Measurements from ENCODE around the gene PELI1.
"Not testable (repeated sequence)": the region's sequence is repeated elsewhere in the genome, so short reads cannot be mapped to it uniquely, and the experiment has no call there.

PELI1 gene

DNA sequence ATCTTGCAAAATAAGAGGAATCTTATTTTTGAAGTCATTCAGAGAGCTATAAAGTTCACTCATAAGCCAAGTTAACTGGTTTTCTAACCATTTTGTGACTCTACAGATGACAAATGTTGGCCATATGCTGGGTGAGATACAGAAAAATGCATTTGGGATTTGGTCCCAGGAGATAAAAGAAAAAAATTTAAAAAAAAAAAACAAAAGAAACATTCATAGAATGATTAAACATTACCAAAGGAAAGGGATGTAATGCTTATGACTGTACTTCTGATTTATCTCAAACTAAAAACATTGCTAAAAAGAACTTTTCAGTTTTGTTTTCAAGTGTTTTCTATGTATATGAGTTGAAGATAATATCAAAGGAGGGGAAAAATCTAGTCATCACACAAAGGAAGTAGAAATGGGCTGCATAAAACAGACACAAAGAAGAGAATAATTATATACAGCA lies 43.1 kb downstream of the PELI1 start:
- TF ChIP-seq POLR2A (IDR thresholded peaks at IDR 0.05; ENCODE audit: low read length) (no peak), GATA1 (IDR thresholded peaks at IDR 0.05; ENCODE audit: low read depth, low read length) (no peak)
- no peak for DNase-seq

DNA sequence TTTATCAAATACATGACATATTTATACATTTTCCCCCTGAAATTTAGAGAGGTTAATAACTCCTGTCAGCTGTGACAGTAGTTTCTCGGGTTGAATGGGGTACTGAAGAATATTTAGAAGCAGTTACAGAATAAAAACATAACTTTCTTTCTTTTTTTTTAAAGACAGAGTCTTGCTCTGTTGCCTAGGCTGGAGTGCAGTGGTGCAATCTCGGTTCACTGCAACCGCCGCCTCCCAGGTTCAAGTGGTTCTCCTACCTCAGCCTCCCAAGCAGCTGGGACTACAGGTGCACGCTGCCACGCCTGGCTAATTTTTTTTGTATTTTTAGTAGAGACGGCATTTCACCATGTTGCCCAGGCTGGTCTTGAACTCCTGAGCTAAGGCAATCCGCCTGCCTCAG lies 43.6 kb downstream of the PELI1 start:
- DNase-seq = not testable (repeated sequence)

DNA sequence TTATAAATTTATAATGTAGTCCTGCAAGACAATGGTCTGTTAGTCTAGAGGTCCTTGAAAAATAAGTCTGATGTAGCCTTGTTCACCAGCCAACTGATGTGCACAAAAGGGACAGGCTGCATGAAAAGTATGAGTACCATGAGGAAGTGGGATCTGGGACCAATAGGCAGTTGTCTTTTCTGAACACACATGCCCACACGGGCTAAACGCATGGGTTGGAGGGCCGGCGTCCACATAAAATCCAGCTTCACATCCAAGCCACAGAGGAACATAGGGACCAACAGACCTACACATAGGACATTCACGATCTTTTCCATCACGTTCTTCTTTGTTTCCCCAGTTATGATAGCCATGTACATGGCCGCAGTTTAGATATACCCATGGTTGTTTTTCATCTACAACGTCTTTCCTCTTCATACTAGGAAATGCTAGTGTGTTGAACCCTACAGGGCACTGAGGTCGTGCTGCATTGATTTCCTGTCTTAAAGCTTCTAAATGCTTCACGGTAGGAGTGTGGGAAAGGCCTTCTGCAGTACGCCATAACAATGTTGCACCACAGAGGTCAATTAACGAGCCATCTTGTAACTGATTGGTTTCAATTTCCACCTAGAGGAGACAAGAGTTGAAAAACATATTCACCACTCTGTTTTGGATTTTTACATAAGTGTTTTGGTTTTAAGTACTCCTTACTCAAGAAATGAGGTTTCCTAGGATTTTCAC lies 49.4 kb downstream of the PELI1 start:
- no peak for TF ChIP-seq GATA1 (IDR thresholded peaks at IDR 0.05; ENCODE audit: low read depth, low read length)
- no peak for TF ChIP-seq POLR2A (IDR thresholded peaks at IDR 0.05; ENCODE audit: low read length)
- DNase-seq = no peak

DNA sequence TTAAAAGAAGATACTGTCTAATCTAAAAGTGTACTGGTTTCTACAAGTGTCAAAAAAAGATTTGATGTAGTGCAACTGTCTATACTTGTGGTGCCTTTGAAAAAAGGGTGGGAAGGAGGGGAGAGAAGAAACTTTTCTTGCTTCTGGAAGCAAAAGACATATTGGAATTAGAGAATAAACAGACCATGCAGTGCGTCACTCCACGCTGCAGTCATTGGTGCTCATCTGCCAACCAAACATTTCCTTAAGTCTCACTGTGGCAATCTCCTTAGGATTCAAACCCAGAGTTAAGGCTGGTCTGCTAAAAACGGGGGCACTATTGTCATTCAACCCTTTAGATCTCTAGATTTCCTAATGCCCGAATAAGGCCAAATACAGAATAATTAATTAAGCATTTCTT lies 50.9 kb downstream of the PELI1 start:
- TF ChIP-seq GATA1 (IDR thresholded peaks at IDR 0.05; ENCODE audit: low read depth, low read length) (no peak), POLR2A (IDR thresholded peaks at IDR 0.05; ENCODE audit: low read length) (no peak)

DNA sequence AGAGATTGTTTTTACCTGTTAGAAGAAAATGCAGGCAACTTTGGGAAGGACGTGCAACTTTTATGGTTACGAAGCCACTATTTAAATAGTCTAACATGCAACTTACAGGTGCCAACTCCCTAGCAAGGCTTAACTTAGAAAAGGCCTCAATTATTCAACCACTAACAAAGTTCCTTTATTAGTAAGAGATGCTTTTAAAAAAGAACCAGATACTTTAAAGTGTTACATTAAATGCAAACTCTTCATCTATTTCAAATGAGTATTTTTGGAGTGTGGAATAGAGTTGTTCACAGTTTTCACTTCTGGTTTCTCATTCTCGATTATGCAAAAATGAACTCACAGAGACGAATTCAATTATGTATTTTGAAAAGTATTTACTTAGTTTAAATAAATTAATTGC lies 51.7 kb downstream of the PELI1 start:
- TF ChIP-seq POLR2A (IDR thresholded peaks at IDR 0.05; ENCODE audit: low read length) = no peak
- TF ChIP-seq GATA1 (IDR thresholded peaks at IDR 0.05; ENCODE audit: low read depth, low read length) = no peak
- no peak for DNase-seq

More for the DNA sequence above, 50.9 kb downstream of the PELI1 start:
- DNase-seq = no peak

DNA sequence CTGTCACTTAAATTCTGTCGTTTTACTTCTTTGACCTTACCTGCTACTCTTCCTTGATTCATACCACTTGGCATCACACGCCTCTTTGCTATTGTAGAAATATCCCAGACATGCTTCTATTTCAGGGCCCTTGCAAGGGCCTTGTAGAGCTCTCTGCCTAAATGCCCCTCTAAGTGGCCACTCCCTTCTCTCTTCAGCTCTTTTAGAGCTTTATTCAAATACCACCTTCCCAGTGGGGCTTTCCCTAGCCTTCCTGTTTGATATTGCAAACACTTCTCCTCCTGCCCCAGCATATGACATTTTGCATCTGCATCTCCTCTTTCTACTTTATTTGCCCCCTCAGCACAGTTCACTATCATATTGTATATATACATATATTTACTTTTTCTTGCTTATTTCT lies 54.0 kb downstream of the PELI1 start:
- DNase-seq = no peak
- no peak for TF ChIP-seq POLR2A (IDR thresholded peaks at IDR 0.05; ENCODE audit: low read length)
- no peak for TF ChIP-seq GATA1 (IDR thresholded peaks at IDR 0.05; ENCODE audit: low read depth, low read length)

DNA sequence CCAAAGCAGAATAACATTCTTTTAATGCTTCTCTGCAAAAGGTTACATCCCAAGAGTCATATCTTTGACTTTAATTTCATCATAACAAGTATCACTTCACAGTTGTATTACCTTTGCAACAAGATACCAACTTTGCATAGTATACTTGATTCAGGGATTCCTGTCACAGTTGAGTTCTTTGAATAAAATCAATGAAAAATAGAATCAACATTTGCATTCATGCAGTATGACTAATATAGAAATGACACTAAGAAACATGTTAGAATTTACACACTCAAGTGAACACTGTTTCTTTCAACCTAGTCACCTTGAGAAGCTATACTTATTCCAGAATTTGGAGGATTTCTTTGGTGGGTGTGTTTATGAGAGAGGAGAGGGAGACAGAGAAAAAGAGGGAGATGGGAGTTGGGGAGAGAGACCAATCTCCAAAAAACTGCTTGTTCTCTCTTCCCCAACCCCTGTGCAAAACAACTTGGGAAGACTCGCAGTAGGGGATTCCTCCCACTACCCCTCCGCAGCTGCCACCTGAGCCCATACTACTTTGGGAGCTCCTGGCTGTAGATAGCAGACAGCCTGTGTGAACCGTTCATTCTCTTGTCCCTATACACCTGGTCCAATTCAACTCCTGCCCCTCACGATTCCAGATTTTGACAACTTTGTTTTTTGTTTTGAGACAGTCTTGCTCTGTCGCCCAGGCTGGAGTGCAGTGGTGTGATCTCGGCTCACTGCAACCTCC lies 57.7 kb downstream of the PELI1 start:
- no peak for DNase-seq
- TF ChIP-seq POLR2A (IDR thresholded peaks at IDR 0.05; ENCODE audit: low read length) = no peak
- TF ChIP-seq GATA1 (IDR thresholded peaks at IDR 0.05; ENCODE audit: low read depth, low read length) = no peak

DNA sequence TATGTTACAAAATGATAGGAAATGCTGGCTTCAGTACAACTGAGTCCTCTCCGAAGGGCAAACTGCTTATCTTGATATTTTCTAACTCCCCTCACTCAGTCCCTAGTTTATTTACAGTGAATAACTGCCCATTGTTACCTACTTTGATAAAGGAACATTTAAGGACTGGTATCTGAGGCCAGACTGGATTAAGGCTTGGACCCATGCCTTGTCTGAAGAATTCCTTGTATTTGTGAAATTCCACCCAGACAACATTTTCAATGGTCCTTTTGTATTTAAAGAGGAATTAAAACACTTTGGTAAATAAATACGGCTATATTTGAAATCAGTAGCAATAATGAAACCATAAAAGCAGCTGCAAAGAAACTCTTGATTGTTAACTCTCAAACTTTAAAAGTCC lies 58.3 kb downstream of the PELI1 start:
- TF ChIP-seq POLR2A (IDR thresholded peaks at IDR 0.05; ENCODE audit: low read length) = no peak
- no peak for TF ChIP-seq GATA1 (IDR thresholded peaks at IDR 0.05; ENCODE audit: low read depth, low read length)
- no peak for DNase-seq

DNA sequence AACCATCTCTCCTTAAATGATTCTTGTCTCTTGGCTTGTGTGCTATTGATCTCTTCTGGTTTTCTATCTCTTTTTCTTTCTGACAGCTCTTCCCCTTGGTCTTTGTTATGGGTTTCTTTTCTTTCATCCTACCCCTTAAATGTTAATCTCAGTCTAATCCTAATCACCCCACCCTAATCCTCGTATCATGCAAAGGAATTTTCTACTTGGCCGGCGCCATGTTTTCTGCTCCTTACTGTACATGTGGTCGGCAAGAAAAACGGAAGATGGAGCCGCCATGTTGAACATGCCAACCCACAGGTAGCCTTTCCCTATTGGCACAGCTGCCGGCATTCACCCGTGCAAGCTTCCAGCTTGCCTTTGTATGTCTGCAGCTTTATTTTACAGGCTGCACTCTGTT lies 63.2 kb downstream of the PELI1 start:
- no peak for DNase-seq
- TF ChIP-seq POLR2A (IDR thresholded peaks at IDR 0.05; ENCODE audit: low read length) = no peak
- TF ChIP-seq GATA1 (IDR thresholded peaks at IDR 0.05; ENCODE audit: low read depth, low read length) = no peak

DNA sequence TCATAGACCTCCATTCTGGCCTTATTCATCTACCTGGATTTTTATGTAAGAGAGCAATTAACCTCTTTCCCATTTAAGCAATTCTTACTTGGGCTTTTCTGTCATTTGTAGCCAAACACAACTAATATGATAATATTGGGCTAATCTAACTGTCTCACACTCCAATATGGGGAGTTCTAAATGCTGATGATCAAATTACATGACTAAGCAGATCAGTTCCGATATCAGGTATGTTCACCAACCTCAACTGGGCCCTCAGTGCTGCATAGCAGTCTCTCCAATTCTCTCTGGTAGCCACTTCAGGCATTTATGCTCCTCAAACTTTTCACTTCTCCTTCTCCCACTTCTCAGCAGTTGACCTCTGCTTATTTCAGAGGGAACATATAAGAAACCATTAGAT lies 64.0 kb downstream of the PELI1 start:
- no peak for DNase-seq
- no peak for TF ChIP-seq POLR2A (IDR thresholded peaks at IDR 0.05; ENCODE audit: low read length)
- no peak for TF ChIP-seq GATA1 (IDR thresholded peaks at IDR 0.05; ENCODE audit: low read depth, low read length)

DNA sequence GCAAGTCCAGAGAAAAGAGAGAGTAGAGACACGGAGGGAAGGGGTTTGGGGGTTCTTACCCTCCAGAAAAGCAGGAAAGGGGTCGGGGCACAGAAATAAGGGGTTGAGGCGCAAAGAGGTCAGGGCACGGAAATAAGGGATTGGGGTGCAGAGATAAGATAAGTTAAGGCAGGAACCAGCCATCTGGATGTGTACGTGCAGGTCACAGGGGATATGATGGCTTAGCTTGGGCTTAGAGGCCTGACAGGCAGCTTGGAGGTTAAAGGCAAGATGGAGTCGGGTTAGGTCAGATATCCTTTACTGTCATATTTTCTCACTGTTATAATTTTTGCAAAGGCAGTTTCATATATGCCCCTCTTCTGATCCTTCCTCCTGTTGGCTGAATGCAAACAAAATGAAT lies 64.5 kb downstream of the PELI1 start:
- not testable (repeated sequence) for DNase-seq

DNA sequence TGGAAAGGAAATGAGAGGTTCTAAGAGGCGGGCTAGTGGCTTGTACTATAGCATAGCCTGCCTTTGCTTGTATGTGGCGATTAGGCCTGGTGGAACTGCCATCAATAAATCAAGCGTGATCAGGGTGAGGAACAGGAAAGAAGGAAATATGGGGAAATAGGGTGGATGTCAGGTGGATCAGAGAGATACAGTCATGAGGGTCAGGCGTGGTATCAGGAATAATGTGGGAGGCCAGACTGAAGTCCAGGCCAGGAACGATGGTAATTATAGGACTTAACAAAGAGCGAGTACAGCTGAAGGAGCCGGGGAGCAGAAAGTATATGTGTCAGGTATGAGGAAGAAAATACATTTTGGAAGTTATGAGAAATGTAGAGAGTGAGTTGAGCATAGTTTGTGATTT lies 67.4 kb downstream of the PELI1 start:
- DNase-seq = not testable (repeated sequence)

DNA sequence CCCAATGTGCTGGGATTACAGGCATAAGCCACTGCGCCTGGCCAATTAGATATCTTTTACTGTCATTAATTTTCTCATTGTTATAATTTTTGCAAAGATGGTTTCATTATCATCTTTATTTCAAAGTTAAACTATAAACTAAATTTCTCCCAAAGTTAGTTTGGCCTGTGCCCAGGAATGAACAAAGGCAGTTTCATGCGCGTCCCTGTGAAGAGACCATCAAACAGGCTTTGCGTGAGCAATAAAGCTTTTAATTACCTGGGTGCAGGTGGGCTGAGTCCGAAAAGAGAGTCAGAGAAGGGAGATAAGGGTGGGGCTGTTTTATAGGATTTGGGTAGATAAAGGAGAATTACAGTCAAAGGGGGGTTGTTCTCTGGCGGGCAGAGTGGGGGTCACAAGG lies 69.6 kb downstream of the PELI1 start:
- DNase-seq = not testable (repeated sequence)

DNA sequence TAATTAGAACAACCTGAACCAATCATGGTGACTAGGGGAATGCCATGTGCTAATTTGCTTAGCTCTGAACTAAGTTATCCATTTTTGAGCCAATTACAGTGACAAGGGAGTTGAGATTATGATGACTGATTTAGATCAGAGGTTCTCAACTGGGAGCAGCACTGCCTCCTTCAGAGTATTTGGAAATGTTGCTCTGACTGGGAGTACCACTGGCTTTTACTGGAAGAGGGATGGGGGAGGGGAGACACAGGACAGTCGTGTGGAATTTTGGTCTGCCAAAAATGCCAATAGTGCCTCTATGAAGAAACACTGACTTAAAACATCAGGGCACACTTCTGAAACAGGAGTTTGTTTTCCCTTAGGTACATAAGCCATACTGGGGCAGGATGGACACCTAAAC lies 76.9 kb downstream of the PELI1 start:
- no peak for DNase-seq
- TF ChIP-seq GATA1 (IDR thresholded peaks at IDR 0.05; ENCODE audit: low read depth, low read length) (no peak), POLR2A (IDR thresholded peaks at IDR 0.05; ENCODE audit: low read length) (no peak)

DNA sequence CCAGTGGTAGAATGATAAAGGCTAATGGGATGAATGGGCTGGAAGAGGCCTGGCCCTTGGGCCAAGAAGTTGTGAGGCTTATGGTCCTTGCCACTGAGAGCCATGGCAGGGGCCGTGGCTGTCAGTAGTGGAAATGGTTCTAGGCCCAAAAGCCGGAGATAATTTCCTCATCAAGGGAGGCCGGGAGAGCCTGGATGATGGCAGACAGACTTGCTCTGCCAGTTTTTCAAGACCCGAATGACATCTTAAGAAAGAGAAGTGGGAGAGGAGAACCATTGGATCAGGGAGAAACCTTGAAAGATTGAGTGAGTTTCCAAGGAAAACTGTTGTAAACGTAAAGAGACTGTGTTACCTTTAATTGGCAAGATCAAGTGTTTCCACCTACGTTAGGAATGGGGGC lies 78.7 kb downstream of the PELI1 start:
- TF ChIP-seq POLR2A (IDR thresholded peaks at IDR 0.05; ENCODE audit: low read length) (no peak), GATA1 (IDR thresholded peaks at IDR 0.05; ENCODE audit: low read depth, low read length) (no peak)

More for the DNA sequence above, 78.7 kb downstream of the PELI1 start:
- DNase-seq = no peak
